Cortex of kidney (tissue), 1 donor: ENCODE results near the gene SDHB.

Experiments
- DNase-seq: peaks from one replicate; lab custom pipeline; 2025; lab: John Stamatoyannopoulos, UW

SDHB gene

GRCh38 chr1:16969057-16969611 lies 84.7 kb downstream of the SDHB start:
- DNase-seq, result no peak
